H9 (cell line): ENCODE data around the gene SGCE. TPM values are rescaled to one million over a fixed set of nuclear protein-coding genes. Genes with fewer than 3 reads are reported as not detected.

ENCODE experiments used
- DNase-seq: peaks from one replicate; pipeline ENCODE4 v3.0.0-alpha.2; 2017
- H2AFZ ChIP-seq: one replicate; pipeline ENCODE4 v1.6.1; 2013; ENCODE audit warnings: mild to moderate bottlenecking, low read length, control low read depth, moderate library complexity
- H2AK5ac ChIP-seq: 2 replicates; pipeline ENCODE4 v1.6.1; 2013; ENCODE audit warnings: low read length, control low read depth, mixed read lengths; ENCODE audit not compliant: insufficient read length
- H2BK120ac ChIP-seq: one replicate; pipeline ENCODE4 v1.6.1; 2013; ENCODE audit warnings: low read depth, mild to moderate bottlenecking, low read length, control low read depth, inconsistent platforms; ENCODE audit not compliant: poor library complexity, severe bottlenecking
- H2BK12ac ChIP-seq: 2 replicates; pipeline ENCODE4 v1.6.1; 2013; ENCODE audit warnings: low read length, control low read depth, mixed read lengths, low read depth; ENCODE audit not compliant: insufficient read length
- H2BK15ac ChIP-seq: 2 replicates; pipeline ENCODE4 v1.6.1; 2013; ENCODE audit warnings: low read depth, low read length, control low read depth
- H2BK20ac ChIP-seq: one replicate; pipeline ENCODE4 v1.6.1; 2013; ENCODE audit warnings: low read depth, mild to moderate bottlenecking, low read length, control low read depth, inconsistent platforms; ENCODE audit not compliant: poor library complexity, severe bottlenecking
- H2BK5ac ChIP-seq: 2 replicates; pipeline ENCODE4 v1.6.1; 2013; ENCODE audit warnings: low read length, control low read depth, mixed read lengths; ENCODE audit not compliant: insufficient read length
- H3K14ac ChIP-seq: 2 replicates; pipeline ENCODE4 v1.6.1; 2013; ENCODE audit warnings: low read length, control low read depth; ENCODE audit not compliant: insufficient read depth
- H3K18ac ChIP-seq: 2 replicates; pipeline ENCODE4 v1.6.1; 2013; ENCODE audit warnings: low read depth, mild to moderate bottlenecking, mixed read lengths, low read length, control low read depth; ENCODE audit not compliant: insufficient read length
- H3K23ac ChIP-seq: 2 replicates; pipeline ENCODE4 v1.6.1; 2013; ENCODE audit warnings: low read length, control low read depth, mixed read lengths, low read depth; ENCODE audit not compliant: insufficient read length
- H3K23me2 ChIP-seq: 2 replicates; pipeline ENCODE4 v1.6.1; 2013; ENCODE audit warnings: low read depth, mild to moderate bottlenecking, mixed read lengths, low read length, control low read depth; ENCODE audit not compliant: insufficient read length, poor library complexity, severe bottlenecking
- H3K27ac ChIP-seq: 2 replicates; pipeline ENCODE4 v1.5.1; 2013; ENCODE audit warnings: low read length, control low read depth, mixed read lengths, low read depth; ENCODE audit not compliant: insufficient read length
- H3K27me3 ChIP-seq: 2 replicates; pipeline ENCODE4 v1.6.1; 2013; ENCODE audit warnings: low read length, control low read depth, inconsistent platforms; ENCODE audit not compliant: insufficient read depth
- H3K4ac ChIP-seq: 2 replicates; pipeline ENCODE4 v1.6.1; 2013; ENCODE audit warnings: low read depth, mild to moderate bottlenecking, control low read depth, inconsistent platforms, low read length, moderate library complexity
- H3K4me1 ChIP-seq: 2 replicates; pipeline ENCODE4 v1.6.1; 2013; ENCODE audit warnings: low read length, control low read depth, inconsistent platforms; ENCODE audit not compliant: insufficient read depth
- H3K4me2 ChIP-seq: 2 replicates; pipeline ENCODE4 v1.6.1; 2013; ENCODE audit warnings: low read length, control low read depth, mixed read lengths; ENCODE audit not compliant: insufficient read length, insufficient read depth
- H3K56ac ChIP-seq: 2 replicates; pipeline ENCODE4 v1.6.1; 2013; ENCODE audit warnings: low read depth, mild to moderate bottlenecking, mixed read lengths, low read length, control low read depth; ENCODE audit not compliant: insufficient read length
- H3K79me1 ChIP-seq: 2 replicates; pipeline ENCODE4 v1.6.1; 2013; ENCODE audit warnings: low read depth, mild to moderate bottlenecking, moderate library complexity, low read length, control low read depth, inconsistent platforms; ENCODE audit not compliant: insufficient read depth, poor library complexity, severe bottlenecking
- H3K79me2 ChIP-seq: 2 replicates; pipeline ENCODE4 v1.6.1; 2013; ENCODE audit warnings: low read length, control low read depth, inconsistent platforms; ENCODE audit not compliant: insufficient read depth
- H3K9ac ChIP-seq: 2 replicates; pipeline ENCODE4 v1.6.1; 2013; ENCODE audit warnings: low read length, control low read depth, mixed read lengths; ENCODE audit not compliant: insufficient read length; ENCODE audit errors: extremely low read depth
- H3K9me3 ChIP-seq: one replicate; pipeline ENCODE4 v1.6.1; 2013; ENCODE audit warnings: low read depth, low read length, inconsistent platforms; ENCODE audit not compliant: control insufficient read depth
- H3T11ph ChIP-seq: one replicate; pipeline ENCODE4 v1.6.1; 2013; ENCODE audit warnings: mild to moderate bottlenecking, low read length, control low read depth, inconsistent platforms
- H4K20me1 ChIP-seq: one replicate; pipeline ENCODE4 v1.6.1; 2013; ENCODE audit not compliant: control insufficient read depth, insufficient read length, insufficient read depth
- H4K5ac ChIP-seq: 2 replicates; pipeline ENCODE4 v1.6.1; 2013; ENCODE audit warnings: low read depth, mild to moderate bottlenecking, mixed read lengths, low read length, control low read depth; ENCODE audit not compliant: insufficient read length
- H4K8ac ChIP-seq: replicated peaks from 2 replicates; pipeline ENCODE4 v1.6.1; 2013; ENCODE audit warnings: low read length, control low read depth, mixed read lengths, low read depth; ENCODE audit not compliant: insufficient read length
- H4K91ac ChIP-seq: 2 replicates; pipeline ENCODE4 v1.6.1; 2013; ENCODE audit warnings: low read depth, mild to moderate bottlenecking, moderate library complexity, mixed read lengths, low read length, control low read depth; ENCODE audit not compliant: insufficient read length
- H3K27ac Mint-ChIP-seq, 3 experiments: 2 replicates in 2 of 3; 3 replicates in 1 of 3; pipeline ENCODE4 v1.8.0; 2020 to 2021; ENCODE audit warnings: mixed read lengths in 3 of 3, mild to moderate bottlenecking in 1 of 3, moderate library complexity in 1 of 3
- H3K27me3 Mint-ChIP-seq: 2 replicates; pipeline ENCODE4 v1.8.0; 2021; ENCODE audit warnings: low read depth, mild to moderate bottlenecking, moderate library complexity, mixed read lengths
- H3K36me3 Mint-ChIP-seq, 3 experiments: 2 replicates in 2 of 3; 3 replicates in 1 of 3; pipeline ENCODE4 v1.8.0; 2020 to 2021; ENCODE audit warnings: low read depth in 3 of 3, mixed read lengths in 3 of 3; ENCODE audit not compliant: insufficient read depth in 1 of 3
- H3K4me1 Mint-ChIP-seq, 2 experiments: 2 replicates each; pipeline ENCODE4 v1.8.0; 2020; ENCODE audit warnings: mixed read lengths in 2 of 2
- H3K4me3 Mint-ChIP-seq, 2 experiments: 2 replicates in 1 of 2; 3 replicates in 1 of 2; pipeline ENCODE4 v1.8.0; 2020 to 2021; ENCODE audit warnings: mild to moderate bottlenecking in 2 of 2, mixed read lengths in 2 of 2, moderate library complexity in 1 of 2
- H3K9me3 Mint-ChIP-seq, 2 experiments: 2 replicates in 1 of 2; 3 replicates in 1 of 2; pipeline ENCODE4 v1.8.0; 2020; ENCODE audit warnings: mild to moderate bottlenecking in 2 of 2, mixed read lengths in 2 of 2, moderate library complexity in 1 of 2
- CTCF ChIP-seq: fragments of 200-600 bp; sonication (generic); conservative IDR thresholded peaks from 3 replicates; pipeline ENCODE4 v1.8.0; 2021; ENCODE audit warnings: antibody characterized with exemption, mild to moderate bottlenecking
- total RNA-seq: library from RNA; stranded (reverse); gene quantifications from 2 replicates; pipeline ENCODE4 v1.2.1, GENCODE V29; 2021

SGCE gene
- total RNA-seq, 1 experiment from 2014 or later: 30.5 TPM

DNA sequence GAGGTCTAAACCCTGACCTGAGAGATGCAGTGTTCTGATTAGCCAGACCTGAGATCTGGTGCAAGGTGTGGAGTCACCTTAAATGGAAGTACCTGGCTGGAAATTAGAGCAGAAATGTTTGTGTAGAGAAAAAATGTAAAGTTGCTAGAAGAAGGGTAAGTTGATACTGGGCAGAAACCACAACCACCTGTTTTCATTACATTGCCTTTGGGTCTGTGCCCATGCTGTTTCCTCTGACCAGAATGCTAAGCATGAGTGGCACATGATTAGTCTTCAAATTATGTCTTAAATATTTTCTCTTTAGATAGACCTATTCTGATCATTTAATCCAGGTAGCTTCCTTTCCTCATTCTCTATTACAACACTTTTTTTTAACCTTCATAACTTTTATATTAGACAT, 77.3 kb downstream of the SGCE start:
- Histone ChIP-seq H3K4me1 (no peaks in the 10 kb centered on the region), H4K8ac (no peak overlapping the region), H3K56ac (no peak overlapping the region), H3K9me3 (no peaks in the 10 kb centered on the region), H3K79me1 (no peaks in the 10 kb centered on the region), H3K27me3 (no peaks in the 10 kb centered on the region), H2BK12ac (no peak overlapping the region), H3K27ac (no peak overlapping the region), H3K4ac (no peak overlapping the region), H3K23ac (no peak overlapping the region), H3K9ac (no peak overlapping the region), H4K91ac (no peak overlapping the region), H3K18ac (no peak overlapping the region), H2BK20ac (no peak overlapping the region), H3T11ph (no peak overlapping the region), H3K79me2 (no peaks in the 10 kb centered on the region), H3K23me2 (no peaks in the 10 kb centered on the region), H3K4me2 (no peak overlapping the region), H2BK5ac (no peak overlapping the region), H2BK120ac (no peak overlapping the region), H2BK15ac (no peak overlapping the region), H2AFZ (no peak overlapping the region), H2AK5ac (no peak overlapping the region), H4K20me1 (no peaks in the 10 kb centered on the region), H4K5ac (no peak overlapping the region), H3K14ac (no peak overlapping the region)
- Mint-ChIP-seq H3K27me3 (no peaks in the 10 kb centered on the region), H3K27ac (no peak overlapping the region), H3K9me3 (peaks cover 21 to 32% of the 10 kb centered on the region in 2 experiments), H3K4me1 (peaks cover 15 to 16% of the 10 kb centered on the region in 2 experiments), H3K36me3 (peaks cover 19 to 39% (median 24%) of the 10 kb centered on the region in 3 experiments), H3K4me3 (no peak overlapping the region)
- no peak for TF ChIP-seq CTCF
- DNase-seq: no peak
